Activated naive CD8-positive, alpha-beta T cell (primary cell): ENCODE data around the gene SCN4B.

Source experiments
- H3K27ac Mint-ChIP-seq: one replicate; pipeline ENCODE4 v1.8.0; 2021; ENCODE audit warnings: mixed read lengths
- H3K27me3 Mint-ChIP-seq: one replicate; pipeline ENCODE4 v1.8.0; 2021; ENCODE audit warnings: mixed read lengths
- H3K36me3 Mint-ChIP-seq: one replicate; pipeline ENCODE4 v1.8.0; 2021; ENCODE audit warnings: mixed read lengths
- H3K4me1 Mint-ChIP-seq: one replicate; pipeline ENCODE4 v1.8.0; 2021; ENCODE audit warnings: low read depth, mixed read lengths
- H3K4me3 Mint-ChIP-seq: one replicate; pipeline ENCODE4 v1.8.0; 2021; ENCODE audit warnings: mild to moderate bottlenecking, mixed read lengths
- H3K9me3 Mint-ChIP-seq: one replicate; pipeline ENCODE4 v1.8.0; 2021; ENCODE audit warnings: low read depth, mixed read lengths

Gene SCN4B

DNA sequence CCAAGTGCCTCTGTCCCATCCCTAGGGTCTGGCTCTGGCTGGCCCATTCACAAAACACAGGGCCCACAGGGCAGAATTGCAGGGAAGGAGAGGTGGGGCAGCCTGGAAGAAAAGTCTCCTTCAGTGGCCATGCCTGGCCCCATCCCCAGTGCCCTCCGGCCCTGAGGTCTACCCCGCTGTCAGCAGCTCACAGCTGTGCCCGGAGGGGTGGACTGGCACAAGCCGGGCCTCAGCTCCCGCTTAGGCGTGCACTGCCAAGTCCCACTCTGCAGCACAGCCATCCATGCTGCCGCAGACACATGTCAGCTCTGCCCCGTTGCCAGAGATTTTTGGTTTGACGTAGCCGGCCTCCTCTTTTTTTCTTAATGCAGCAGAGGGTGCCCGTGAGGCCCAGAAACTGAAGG lies 27.7 kb upstream of the SCN4B start:
- Mint-ChIP-seq H3K27ac (no peak overlapping the region), H3K27me3 (peaks cover 14% of the 10 kb centered on the region), H3K4me3 (no peak overlapping the region), H3K9me3 (no peaks in the 10 kb centered on the region), H3K36me3 (peaks cover 2% of the 10 kb centered on the region), H3K4me1 (peaks cover 1% of the 10 kb centered on the region)

DNA sequence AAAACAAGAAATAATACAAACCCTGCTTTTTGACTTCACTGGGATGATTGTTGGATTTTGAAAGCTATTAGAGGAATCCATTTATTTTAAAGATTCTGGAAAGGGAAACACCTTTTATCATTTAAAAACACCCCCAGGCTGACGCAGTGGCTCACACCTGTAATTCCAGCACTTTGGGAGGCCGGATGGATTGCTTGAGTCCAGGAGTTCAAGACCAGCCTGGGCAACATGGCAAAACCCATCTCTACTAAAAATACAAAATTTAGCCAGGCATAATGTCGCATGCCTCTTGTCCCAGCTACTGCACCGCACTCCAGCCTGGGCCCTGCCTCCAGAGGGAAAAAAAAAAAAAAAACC lies 24.1 kb upstream of the SCN4B start:
- Mint-ChIP-seq H3K4me1 (peaks cover 2% of the 10 kb centered on the region), H3K36me3 (no peaks in the 10 kb centered on the region), H3K27ac (no peak overlapping the region), H3K27me3 (no peaks in the 10 kb centered on the region), H3K9me3 (no peaks in the 10 kb centered on the region), H3K4me3 (no peak overlapping the region)

GRCh38 chr11:118175993-118176777 lies 23.6 kb upstream of the SCN4B start, which contains the start of gene SCN2B:
SCN2B (minus strand) TSS chr11:118176639; CDS start chr11:118176431, 208 bp downstream.
- Mint-ChIP-seq H3K4me3 (no peak within 1 kb of the TSS), H3K36me3 (no peaks in the 10 kb centered on the region), H3K4me1 (peaks cover 3% of the 10 kb centered on the region), H3K9me3 (no peaks in the 10 kb centered on the region), H3K27ac (no peak within 1 kb of the TSS), H3K27me3 (no peaks in the 10 kb centered on the region)

- no peaks in the 10 kb centered on the region for H3K27me3 Mint-ChIP-seq
These were observed 22.7 kb upstream of the SCN4B start for GRCh38 chr11:118175031-118175992.

DNA sequence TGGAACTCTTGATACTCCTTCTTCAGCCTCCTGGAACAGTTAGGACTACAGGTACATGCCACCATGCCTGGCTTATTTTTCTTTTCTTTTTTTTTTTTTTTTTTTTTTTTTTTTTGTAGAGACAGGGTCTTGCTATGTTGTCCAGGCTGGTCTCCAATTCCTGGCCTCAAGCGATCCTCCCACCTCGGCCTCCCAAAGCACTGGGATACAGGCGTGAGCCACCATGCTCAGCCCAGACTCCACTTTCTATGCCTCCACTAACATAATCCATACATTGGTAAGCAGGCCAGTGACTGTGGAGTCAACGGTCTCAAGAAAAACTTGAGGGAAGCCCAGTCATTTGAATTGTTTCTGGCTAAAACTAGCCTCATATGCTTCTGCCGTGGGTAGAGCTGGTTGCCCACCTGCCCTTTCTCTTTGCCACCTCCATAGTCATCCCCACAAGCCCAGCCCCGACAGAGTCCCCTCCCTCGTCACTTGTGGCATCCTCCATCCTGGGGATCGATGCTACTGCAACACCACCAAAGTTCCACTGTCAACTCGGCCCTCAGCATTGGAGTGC lies 21.5 kb upstream of the SCN4B start:
- Mint-ChIP-seq H3K9me3 (no peaks in the 10 kb centered on the region), H3K27me3 (no peaks in the 10 kb centered on the region), H3K36me3 (no peaks in the 10 kb centered on the region), H3K4me1 (peaks cover 2% of the 10 kb centered on the region), H3K27ac (no peak overlapping the region), H3K4me3 (no peak overlapping the region)

More at GRCh38 chr11:118175031-118175992, 22.7 kb upstream of the SCN4B start:
- no peak overlapping the region for H3K27ac Mint-ChIP-seq
- H3K36me3 Mint-ChIP-seq: no peaks in the 10 kb centered on the region
- H3K4me3 Mint-ChIP-seq: no peak overlapping the region
- H3K4me1 Mint-ChIP-seq: peaks cover 2% of the 10 kb centered on the region
- no peaks in the 10 kb centered on the region for H3K9me3 Mint-ChIP-seq

DNA sequence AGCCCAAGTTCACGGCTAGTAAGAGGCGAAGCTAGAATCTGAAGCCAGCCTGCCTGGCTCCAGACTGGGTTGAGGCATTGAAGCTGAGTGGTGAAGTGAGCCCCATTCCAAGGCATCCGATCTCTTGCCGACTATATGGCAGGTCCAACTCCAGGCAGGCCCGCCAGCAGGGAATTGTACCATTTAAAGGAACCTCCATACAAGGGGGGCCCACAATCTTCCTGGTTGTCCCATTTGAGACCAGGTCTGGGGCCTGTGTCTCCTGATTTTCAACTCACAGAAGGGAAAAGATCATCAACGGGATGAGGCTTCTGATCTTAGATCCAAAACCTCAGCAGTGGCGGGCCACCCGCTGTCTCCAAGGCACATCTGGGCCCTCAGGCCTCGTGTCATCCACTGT lies 19.7 kb upstream of the SCN4B start:
- peaks cover 2% of the 10 kb centered on the region for H3K4me1 Mint-ChIP-seq
- H3K9me3 Mint-ChIP-seq: no peaks in the 10 kb centered on the region
- H3K27me3 Mint-ChIP-seq: no peaks in the 10 kb centered on the region
- no peak overlapping the region for H3K27ac Mint-ChIP-seq
- no peaks in the 10 kb centered on the region for H3K36me3 Mint-ChIP-seq
- H3K4me3 Mint-ChIP-seq: no peak overlapping the region

DNA sequence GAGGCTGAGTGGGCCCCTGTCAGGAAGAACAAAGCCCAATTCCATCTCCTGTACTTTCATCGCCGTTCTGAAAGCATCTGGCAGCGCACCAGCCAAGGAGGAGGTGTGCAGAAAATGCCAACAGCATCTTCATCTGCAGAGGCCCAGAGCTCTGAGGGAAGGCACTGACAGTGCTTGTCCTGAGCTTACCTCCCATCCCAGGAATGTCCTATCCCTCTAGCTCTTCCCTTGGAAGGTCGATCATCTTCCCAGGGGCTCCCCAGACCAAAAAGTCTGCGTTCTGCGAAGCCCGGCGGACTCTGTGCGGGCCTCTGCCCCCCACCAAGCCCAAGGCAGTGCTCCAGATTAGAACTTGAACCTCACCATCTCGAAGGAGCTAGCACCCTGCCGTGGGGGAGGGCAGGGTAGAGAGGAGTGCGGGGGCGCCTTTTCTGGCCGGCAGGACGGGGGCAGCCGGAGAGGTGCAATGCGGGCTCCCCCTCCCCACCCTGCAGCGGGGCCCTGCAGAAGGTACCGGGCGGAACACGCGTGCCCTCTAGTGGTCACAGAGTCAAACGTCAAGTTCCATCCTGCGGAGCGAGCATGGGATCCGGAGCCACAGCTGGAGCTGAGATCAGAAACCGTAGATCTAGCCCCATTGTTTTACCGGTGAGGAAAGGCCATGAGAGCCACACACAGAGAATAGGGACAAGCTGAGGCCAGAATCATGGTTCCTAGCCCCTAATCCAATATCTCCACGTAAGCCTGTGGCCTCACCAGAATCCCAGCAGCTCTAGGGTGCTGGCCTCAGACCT lies 18.8 kb upstream of the SCN4B start:
- Mint-ChIP-seq H3K36me3 (no peaks in the 10 kb centered on the region), H3K4me1 (peaks cover 2% of the 10 kb centered on the region), H3K27me3 (no peaks in the 10 kb centered on the region), H3K9me3 (no peaks in the 10 kb centered on the region), H3K27ac (no peak overlapping the region), H3K4me3 (no peak overlapping the region)

DNA sequence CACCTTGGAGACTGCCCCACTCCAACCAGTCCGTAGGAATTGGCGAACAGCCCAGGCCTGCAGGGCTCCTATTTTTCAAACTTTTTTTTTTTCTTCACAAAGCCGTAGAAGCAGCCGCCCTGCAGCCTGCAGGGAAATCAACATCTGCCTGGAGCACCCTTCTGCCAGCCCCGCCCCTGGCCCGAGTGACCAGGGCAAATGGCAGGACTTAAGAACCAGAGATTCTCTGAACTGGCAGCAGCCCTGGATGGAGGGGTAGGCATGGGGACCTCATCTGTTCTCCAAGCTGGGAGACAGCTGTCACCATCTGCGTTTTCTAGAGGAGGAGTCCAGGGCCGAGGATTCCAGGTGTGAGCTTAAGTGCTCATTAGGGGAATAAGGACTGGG lies 18.3 kb upstream of the SCN4B start:
- Mint-ChIP-seq H3K36me3 (no peaks in the 10 kb centered on the region), H3K4me3 (no peak overlapping the region), H3K27me3 (no peaks in the 10 kb centered on the region), H3K9me3 (no peaks in the 10 kb centered on the region), H3K27ac (no peak overlapping the region), H3K4me1 (peaks cover 2% of the 10 kb centered on the region)

DNA sequence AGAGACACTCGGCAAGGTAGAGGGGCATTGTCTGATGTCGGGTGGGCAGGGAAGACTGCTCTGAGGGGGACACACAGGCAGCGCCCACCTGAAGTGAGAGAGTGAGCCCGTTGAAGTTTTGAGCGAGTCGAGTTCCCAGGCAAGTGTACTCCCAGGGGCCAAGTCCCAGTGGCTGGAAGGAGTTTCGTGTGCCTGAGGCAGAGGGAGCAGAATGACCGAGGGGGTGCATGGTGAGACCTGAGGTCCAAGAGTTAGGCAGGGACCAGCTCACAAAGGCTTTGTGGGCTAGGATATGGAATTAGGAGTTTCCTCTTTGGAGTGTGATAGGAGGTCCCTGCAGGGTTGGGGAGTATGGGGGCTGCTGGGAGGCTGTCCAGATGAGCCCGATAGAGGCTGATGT lies 17.6 kb upstream of the SCN4B start:
- H3K9me3 Mint-ChIP-seq: no peaks in the 10 kb centered on the region
- H3K36me3 Mint-ChIP-seq: no peaks in the 10 kb centered on the region
- H3K27me3 Mint-ChIP-seq: no peaks in the 10 kb centered on the region
- no peak overlapping the region for H3K27ac Mint-ChIP-seq
- no peak overlapping the region for H3K4me3 Mint-ChIP-seq
- H3K4me1 Mint-ChIP-seq: peaks cover 2% of the 10 kb centered on the region

GRCh38 chr11:118169300-118170140 lies 16.9 kb upstream of the SCN4B start:
- Mint-ChIP-seq H3K27me3 (no peaks in the 10 kb centered on the region), H3K36me3 (no peaks in the 10 kb centered on the region), H3K9me3 (no peaks in the 10 kb centered on the region), H3K4me3 (no peak overlapping the region), H3K27ac (no peak overlapping the region), H3K4me1 (peaks cover 2% of the 10 kb centered on the region)

DNA sequence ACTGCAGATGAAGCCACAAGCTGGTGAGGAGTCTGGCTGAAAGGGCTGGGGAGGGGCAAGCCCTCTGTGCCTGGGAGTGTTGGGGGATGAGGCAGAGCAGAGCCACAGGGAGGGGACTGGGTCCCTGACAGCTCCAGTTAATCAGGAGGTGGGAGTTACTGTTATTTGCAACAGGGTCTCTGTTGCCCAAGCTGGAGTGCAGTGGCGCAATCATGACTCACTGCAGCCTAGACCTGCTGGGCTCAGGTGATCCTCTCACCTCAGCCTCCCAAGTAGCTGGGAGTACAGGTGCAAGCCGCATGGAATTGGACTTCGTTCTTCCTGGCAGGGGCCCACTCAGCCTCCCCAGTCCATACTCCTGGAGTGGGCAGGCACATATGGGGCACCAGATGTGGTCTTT lies 16.1 kb upstream of the SCN4B start:
- no peaks in the 10 kb centered on the region for H3K27me3 Mint-ChIP-seq
- no peaks in the 10 kb centered on the region for H3K9me3 Mint-ChIP-seq
- peaks cover 2% of the 10 kb centered on the region for H3K4me1 Mint-ChIP-seq
- no peak overlapping the region for H3K4me3 Mint-ChIP-seq
- no peaks in the 10 kb centered on the region for H3K36me3 Mint-ChIP-seq
- no peak overlapping the region for H3K27ac Mint-ChIP-seq

- H3K4me1 Mint-ChIP-seq: peaks cover 2% of the 10 kb centered on the region
- H3K36me3 Mint-ChIP-seq: no peaks in the 10 kb centered on the region
- H3K27me3 Mint-ChIP-seq: no peaks in the 10 kb centered on the region
- no peak overlapping the region for H3K27ac Mint-ChIP-seq
- H3K4me3 Mint-ChIP-seq: no peak overlapping the region
- H3K9me3 Mint-ChIP-seq: no peaks in the 10 kb centered on the region
These were observed 15.7 kb upstream of the SCN4B start for GRCh38 chr11:118168316-118168715.

- H3K27ac Mint-ChIP-seq: no peak overlapping the region
- no peaks in the 10 kb centered on the region for H3K27me3 Mint-ChIP-seq
- H3K9me3 Mint-ChIP-seq: no peaks in the 10 kb centered on the region
- no peak overlapping the region for H3K4me3 Mint-ChIP-seq
- no peaks in the 10 kb centered on the region for H3K36me3 Mint-ChIP-seq
- H3K4me1 Mint-ChIP-seq: peaks cover 2% of the 10 kb centered on the region
These were observed 15.3 kb upstream of the SCN4B start for GRCh38 chr11:118167906-118168305.

DNA sequence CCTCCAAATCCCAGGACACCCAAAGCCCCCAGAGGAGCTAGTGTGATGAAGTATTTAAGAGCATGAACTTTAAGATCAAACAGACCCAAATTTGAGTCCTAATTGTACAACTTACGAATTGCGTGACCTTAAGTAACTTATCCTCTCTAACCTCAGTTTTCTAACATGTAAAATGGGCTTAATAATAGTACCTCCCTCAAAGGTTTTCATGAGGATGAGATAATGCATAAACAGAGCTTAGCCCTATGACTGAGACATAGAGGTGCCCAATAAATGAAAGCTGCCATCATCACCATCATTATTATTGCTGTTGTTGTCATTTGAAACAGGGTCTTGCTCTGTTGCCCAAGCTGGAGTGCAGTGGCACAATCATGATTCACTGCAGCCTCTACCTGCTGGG lies 14.6 kb upstream of the SCN4B start:
- Mint-ChIP-seq H3K27me3 (no peaks in the 10 kb centered on the region), H3K27ac (no peak overlapping the region), H3K9me3 (no peaks in the 10 kb centered on the region), H3K36me3 (no peaks in the 10 kb centered on the region), H3K4me1 (peaks cover 2% of the 10 kb centered on the region), H3K4me3 (no peak overlapping the region)
